Transverse colon (tissue), 3 donors: ENCODE measurements around the gene IPPK.

Experiments
- POLR2A ChIP-seq: fragments of 450-650 bp; IDR thresholded peaks from one replicate; pipeline ENCODE4 v1.6.1; 2016; ENCODE audit warnings: antibody characterized with exemption, mild to moderate bottlenecking, moderate library complexity
- POLR2AphosphoS5 ChIP-seq, 3 donors: sonication (generic); formaldehyde crosslinking; IDR thresholded peaks; one replicate each; pipeline ENCODE4 v1.6.1; 2016; ENCODE audit warnings: antibody characterized with exemption in 3 of 3

GRCh38 chr9:92711146-92711545 is 41.2 kb upstream of the IPPK start:
- TF ChIP-seq POLR2AphosphoS5 (IDR thresholded peaks at IDR 0.05) (no peak), POLR2A (no peak)
